ENCODE data around the gene FLNB.
A peak's percentile ranks its signal among the peaks of the same experiment; 100 is the strongest.

Gene FLNB

DNA sequence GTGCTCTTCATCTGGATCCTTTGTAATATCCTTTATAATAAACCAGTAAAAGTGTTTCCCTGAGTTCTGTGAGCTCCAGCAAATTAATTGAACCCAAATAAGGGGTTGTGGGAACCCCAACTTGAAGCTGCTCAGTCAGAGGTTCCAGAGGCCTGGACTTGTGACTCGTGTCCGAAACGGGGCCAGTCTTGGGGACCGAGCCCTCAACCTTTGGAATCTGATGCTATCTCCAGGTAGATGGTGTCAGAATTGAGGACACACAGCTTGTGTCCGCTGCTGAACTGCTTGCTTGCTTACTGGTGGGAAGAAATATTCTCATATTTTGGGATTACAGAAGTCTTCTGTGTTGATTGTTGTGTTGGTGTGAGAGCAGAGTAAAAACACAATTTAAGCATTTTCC, 39.7 kb upstream of the FLNB start:
- Histone ChIP-seq H3K9me3 (no peaks in the 10 kb centered on the region), H3K4me1 (no peaks in the 10 kb centered on the region), H3K36me3 (no peaks in the 10 kb centered on the region), H3K4me3 (ENCODE audit: low read depth, low read length) (no peak overlapping the region), H3K27me3 (no peaks in the 10 kb centered on the region)
- DNase-seq: no peak
- no peak for TF ChIP-seq CTCF (IDR thresholded peaks at IDR 0.05; ENCODE audit: low read depth, low read length)

DNA sequence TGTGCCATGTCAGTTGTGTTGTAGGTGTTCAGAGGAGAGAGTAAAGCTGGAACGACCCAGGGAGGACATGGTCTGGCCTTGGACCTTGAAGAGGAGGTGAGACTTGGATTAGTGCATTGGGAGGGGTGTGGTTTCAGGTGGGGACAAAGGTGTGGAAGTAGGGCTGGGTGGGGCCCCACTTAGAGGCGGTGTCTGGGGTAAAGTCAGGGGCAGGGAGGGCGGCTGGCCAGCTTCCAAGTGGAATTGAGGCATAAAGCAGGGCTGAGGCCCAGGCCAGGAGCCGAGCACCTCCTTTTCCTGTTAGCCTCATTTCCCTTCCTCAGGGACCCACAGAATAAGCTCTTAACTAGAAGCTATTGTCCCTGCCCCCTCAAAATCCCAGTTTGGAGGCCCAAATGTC, 36.2 kb upstream of the FLNB start:
- DNase-seq: no peak
- no peaks in the 10 kb centered on the region for H3K4me1 ChIP-seq
- no peaks in the 10 kb centered on the region for H3K36me3 ChIP-seq
- no peak overlapping the region for H3K4me3 ChIP-seq (ENCODE audit: low read depth, low read length)
- TF ChIP-seq CTCF (IDR thresholded peaks at IDR 0.05; ENCODE audit: low read depth, low read length): no peak
- H3K27me3 ChIP-seq: no peaks in the 10 kb centered on the region
- H3K9me3 ChIP-seq: no peaks in the 10 kb centered on the region

- Histone ChIP-seq H3K9me3 (no peaks in the 10 kb centered on the region), H3K4me3 (ENCODE audit: low read depth, low read length) (no peak overlapping the region), H3K27me3 (no peaks in the 10 kb centered on the region), H3K4me1 (no peaks in the 10 kb centered on the region), H3K36me3 (no peaks in the 10 kb centered on the region)
- no peak for DNase-seq
- no peak for TF ChIP-seq CTCF (IDR thresholded peaks at IDR 0.05; ENCODE audit: low read depth, low read length)
Observed at GRCh38 chr3:57972531-57973111, 35.6 kb upstream of the FLNB start.

DNA sequence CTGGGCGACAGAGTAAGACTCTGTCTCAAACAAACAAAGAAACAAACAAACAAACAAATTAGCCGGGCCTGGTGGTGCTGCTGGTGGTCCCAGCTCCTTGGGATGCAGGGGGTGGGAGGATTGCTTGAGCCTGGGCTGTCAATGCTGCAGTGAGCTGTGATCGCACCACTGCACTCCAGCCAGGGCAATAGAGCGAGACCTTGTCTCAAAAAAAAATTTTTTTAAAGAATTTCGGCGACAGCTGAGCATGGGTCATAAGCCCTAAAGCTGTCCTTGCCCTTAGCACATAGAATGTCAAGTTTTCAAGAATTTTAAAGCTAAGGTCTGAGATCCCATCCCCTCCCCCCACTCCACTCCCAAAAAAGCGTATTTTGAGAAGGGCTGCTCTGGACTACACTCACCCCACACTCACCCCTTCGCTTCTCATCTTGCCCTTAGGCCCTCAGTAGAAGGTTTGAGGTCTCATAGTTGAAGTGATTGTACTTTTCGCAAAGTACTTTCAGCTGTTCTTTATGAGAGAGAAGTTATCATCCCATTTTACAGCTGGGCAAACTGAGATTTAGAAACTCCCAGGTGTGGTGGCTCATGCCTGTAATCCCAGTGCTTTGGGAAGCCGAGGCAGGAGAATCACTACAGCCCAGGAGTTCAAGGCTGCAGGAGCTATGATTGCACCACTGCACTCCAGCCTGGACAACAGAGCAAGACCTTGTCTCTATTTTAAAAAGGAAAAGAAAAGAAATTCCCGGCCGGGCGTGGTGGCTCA, 34.3 kb upstream of the FLNB start:
- Histone ChIP-seq H3K36me3 (no peaks in the 10 kb centered on the region), H3K27me3 (no peaks in the 10 kb centered on the region), H3K4me3 (ENCODE audit: low read depth, low read length) (no peak overlapping the region), H3K4me1 (no peaks in the 10 kb centered on the region), H3K9me3 (no peaks in the 10 kb centered on the region)
- no peak for TF ChIP-seq CTCF (IDR thresholded peaks at IDR 0.05; ENCODE audit: low read depth, low read length)
- no peak for DNase-seq

DNA sequence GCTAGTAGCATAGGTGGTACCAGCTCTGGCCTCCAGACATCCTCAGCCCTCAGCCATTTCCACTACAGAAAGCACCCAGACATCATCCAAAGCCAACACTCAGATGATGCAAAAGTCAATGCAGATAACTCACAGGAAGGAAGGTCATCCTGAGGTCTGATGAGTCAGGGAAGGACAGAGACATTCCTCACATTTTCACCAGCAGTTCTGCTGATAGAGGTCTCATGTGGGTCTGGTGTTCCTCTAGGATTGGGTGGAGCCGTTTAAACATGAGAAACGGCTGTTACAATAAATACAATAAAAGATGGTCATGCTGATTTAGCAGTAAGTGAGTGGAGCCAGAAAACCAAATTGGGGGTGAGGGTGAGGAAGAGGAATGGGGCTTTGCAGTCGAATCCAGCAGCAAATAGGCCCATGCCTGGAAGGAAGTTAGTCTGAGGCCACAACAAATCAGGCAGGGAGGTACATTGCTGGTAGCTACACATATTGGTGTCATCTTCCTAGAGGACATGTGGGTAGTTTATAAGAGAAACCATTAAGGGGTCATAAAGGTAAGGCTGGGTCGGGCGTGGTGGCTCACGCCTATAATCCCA, 33.3 kb upstream of the FLNB start:
- Histone ChIP-seq H3K9me3 (no peaks in the 10 kb centered on the region), H3K36me3 (no peaks in the 10 kb centered on the region), H3K4me3 (ENCODE audit: low read depth, low read length) (no peak overlapping the region), H3K4me1 (no peaks in the 10 kb centered on the region), H3K27me3 (no peaks in the 10 kb centered on the region)
- peak; percentile 20 for DNase-seq
- no peak for TF ChIP-seq CTCF (IDR thresholded peaks at IDR 0.05; ENCODE audit: low read depth, low read length)

GRCh38 chr3:57977818-57978235, 30.4 kb upstream of the FLNB start:
- Histone ChIP-seq H3K9me3 (no peaks in the 10 kb centered on the region), H3K4me1 (no peaks in the 10 kb centered on the region), H3K36me3 (no peaks in the 10 kb centered on the region), H3K4me3 (ENCODE audit: low read depth, low read length) (no peak overlapping the region), H3K27me3 (no peaks in the 10 kb centered on the region)
- DNase-seq: no peak
- TF ChIP-seq CTCF (IDR thresholded peaks at IDR 0.05; ENCODE audit: low read depth, low read length): no peak
